Tibial nerve (tissue), 3 donors: ENCODE results near the gene MED15.

ENCODE experiments used
- CTCF ChIP-seq, 5 experiments: fragments of 200-600 bp in 3 of 5; fragments of 450-650 bp in 2 of 5; sonication (generic) in 3 of 5; IDR thresholded peaks; one replicate each; pipeline ENCODE4 v1.5.1; 2016 to 2019; ENCODE audit warnings: antibody characterized with exemption in 5 of 5, mild to moderate bottlenecking in 3 of 5, moderate library complexity in 2 of 5
- POLR2A ChIP-seq, 2 donors: fragments of 450-650 bp; IDR thresholded peaks; one replicate each; pipeline ENCODE4 v1.6.1; 2017; ENCODE audit warnings: antibody characterized with exemption in 2 of 2, mild to moderate bottlenecking in 2 of 2, moderate library complexity in 2 of 2

GRCh38 chr22:20607157-20607907 lies 99.9 kb downstream of the MED15 start:
- TF ChIP-seq CTCF (IDR thresholded peaks at IDR 0.05) (no peak), POLR2A (IDR thresholded peaks at IDR 0.05) (no peak)
